ENCODE data around the gene TSNAXIP1.
A peak's percentile ranks its signal among the peaks of the same experiment; 100 is the strongest.

DNA sequence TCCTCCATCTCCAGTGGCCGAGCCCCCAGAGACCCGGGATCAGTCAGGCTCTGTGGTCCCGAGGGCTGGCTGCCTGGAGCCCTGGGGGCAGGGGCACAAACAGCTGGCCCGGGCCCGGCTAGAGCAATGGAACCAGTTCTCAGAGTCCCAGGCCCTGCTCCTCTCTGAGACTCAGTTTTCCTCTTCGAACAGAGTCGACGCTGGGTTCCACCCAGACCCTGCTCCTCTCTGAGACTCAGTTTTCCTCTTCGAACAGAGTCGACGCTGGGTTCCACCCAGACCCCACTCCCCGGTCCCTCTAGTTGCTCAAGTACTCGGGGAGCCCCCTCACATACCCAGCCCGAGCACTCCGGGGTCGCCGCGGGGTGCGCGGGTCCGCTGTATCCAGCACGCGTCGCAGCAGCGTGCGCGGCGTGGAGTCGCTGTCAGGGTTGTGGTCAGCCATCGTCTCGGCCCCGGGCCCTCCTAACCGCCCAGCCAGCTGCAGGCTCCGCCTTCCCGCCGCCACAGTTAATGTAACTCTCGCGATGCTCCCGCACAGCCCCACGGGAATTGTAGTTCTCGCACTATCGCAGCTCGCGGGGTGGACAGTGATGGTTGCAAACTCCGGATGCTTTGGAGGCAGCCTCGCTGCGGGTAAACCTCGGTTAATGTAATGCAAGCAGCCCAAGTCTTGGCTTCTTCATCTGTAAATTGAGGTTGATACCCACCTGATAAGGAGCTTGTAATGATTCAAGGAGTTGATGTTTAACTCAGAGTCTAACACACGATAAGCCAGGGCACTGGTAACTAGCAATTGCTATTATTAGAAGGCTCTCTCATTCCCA is 26.9 kb downstream of the TSNAXIP1 start:
- TF ChIP-seq MAX (IDR thresholded peaks at IDR 0.05) (peak; percentile 74; the same call in 1 of the 2 replicates), ZNF274 (IDR thresholded peaks at IDR 0.05; ENCODE audit: low read depth, low read length) (no peak), POLR2AphosphoS5 (IDR thresholded peaks at IDR 0.05; ENCODE audit: low read depth, low read length) (peak; percentile 91), SRF (IDR thresholded peaks at IDR 0.05; ENCODE audit: low read depth) (no peak), POLR2A (IDR thresholded peaks at IDR 0.05; ENCODE audit: borderline replicate concordance, extremely low read depth, insufficient read depth, insufficient read length) (peak; percentile 75), SIN3A (IDR thresholded peaks at IDR 0.05; ENCODE audit: low read depth) (peak; percentile 88), ZFX (IDR thresholded peaks at IDR 0.05) (peak; percentile 46; the same call in 1 of the 2 replicates), ZBTB33 (IDR thresholded peaks at IDR 0.05; ENCODE audit: extremely low read depth, insufficient replicate concordance, low read length) (peak; percentile 98), REST (IDR thresholded peaks at IDR 0.05; ENCODE audit: low read depth) (no peak), ELF1 (IDR thresholded peaks at IDR 0.05; ENCODE audit: borderline replicate concordance, low read depth) (no peak; the same call in 1 of the 2 replicates), CEBPB (IDR thresholded peaks at IDR 0.05; ENCODE audit: low read depth) (no peak), YY1 (IDR thresholded peaks at IDR 0.05; ENCODE audit: extremely low read depth, insufficient replicate concordance, low read depth, low read length) (peak; percentile 88)
- TF ChIP-seq, protein P1, sequence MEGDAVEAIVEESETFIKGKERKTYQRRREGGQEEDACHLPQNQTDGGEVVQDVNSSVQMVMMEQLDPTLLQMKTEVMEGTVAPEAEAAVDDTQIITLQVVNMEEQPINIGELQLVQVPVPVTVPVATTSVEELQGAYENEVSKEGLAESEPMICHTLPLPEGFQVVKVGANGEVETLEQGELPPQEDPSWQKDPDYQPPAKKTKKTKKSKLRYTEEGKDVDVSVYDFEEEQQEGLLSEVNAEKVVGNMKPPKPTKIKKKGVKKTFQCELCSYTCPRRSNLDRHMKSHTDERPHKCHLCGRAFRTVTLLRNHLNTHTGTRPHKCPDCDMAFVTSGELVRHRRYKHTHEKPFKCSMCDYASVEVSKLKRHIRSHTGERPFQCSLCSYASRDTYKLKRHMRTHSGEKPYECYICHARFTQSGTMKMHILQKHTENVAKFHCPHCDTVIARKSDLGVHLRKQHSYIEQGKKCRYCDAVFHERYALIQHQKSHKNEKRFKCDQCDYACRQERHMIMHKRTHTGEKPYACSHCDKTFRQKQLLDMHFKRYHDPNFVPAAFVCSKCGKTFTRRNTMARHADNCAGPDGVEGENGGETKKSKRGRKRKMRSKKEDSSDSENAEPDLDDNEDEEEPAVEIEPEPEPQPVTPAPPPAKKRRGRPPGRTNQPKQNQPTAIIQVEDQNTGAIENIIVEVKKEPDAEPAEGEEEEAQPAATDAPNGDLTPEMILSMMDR (IDR thresholded peaks at IDR 0.05 in 2 of 3, conservative IDR thresholded peaks at IDR 0.05 in 1 of 3; ENCODE audit: borderline replicate concordance in 1 of 3, insufficient read depth in 1 of 3, low read depth in 2 of 3, low read length in 2 of 3): no peak
